HL-60 (cell line): ENCODE results near the gene METRNL.

Experiments
- DNase-seq, 2 experiments: peaks; one replicate each; pipeline ENCODE4 v3.0.0-alpha.2; 2010 to 2020; ENCODE audit warnings: low read depth in 1 of 2, low spot score in 1 of 2
- H3K27ac ChIP-seq: fragments of 250-450 bp; sonication (Bioruptor Pico); replicated peaks from 2 replicates; pipeline ENCODE4 v1.5.1; 2020; ENCODE audit warnings: mild to moderate bottlenecking, moderate library complexity
- H3K27me3 ChIP-seq: fragments of 250-450 bp; sonication (Bioruptor Pico); 2 replicates; pipeline ENCODE4 v1.5.1; 2021; ENCODE audit warnings: mild to moderate bottlenecking, moderate library complexity; ENCODE audit not compliant: insufficient read depth, poor library complexity, severe bottlenecking
- H3K4me3 ChIP-seq: replicated peaks from 2 replicates; pipeline ENCODE4 v1.5.1; 2011; ENCODE audit warnings: mild to moderate bottlenecking, control low read depth, low read length; ENCODE audit not compliant: insufficient read depth
- GABPA ChIP-seq: IDR thresholded peaks from 2 replicates; pipeline ENCODE4 v1.6.1; 2012; ENCODE audit warnings: low read depth
- POLR2AphosphoS5 ChIP-seq: IDR thresholded peaks from 2 replicates; pipeline ENCODE4 v1.6.1; 2012; ENCODE audit warnings: low read depth
- REST ChIP-seq: IDR thresholded peaks from 2 replicates; pipeline ENCODE4 v1.6.1; 2012; ENCODE audit warnings: low read depth; ENCODE audit not compliant: insufficient replicate concordance
- SPI1 ChIP-seq: IDR thresholded peaks from 2 replicates; pipeline ENCODE4 v1.6.1; 2012; ENCODE audit warnings: low read depth, mild to moderate bottlenecking, borderline replicate concordance
- TF ChIP-seq, protein P1 (sequence below): IDR thresholded peaks from one replicate; pipeline ENCODE4 v1.5.1; 2011; ENCODE audit warnings: low read length, control low read depth, inconsistent platforms; ENCODE audit not compliant: insufficient read depth

Gene METRNL

GRCh38 chr17:83062011-83062817 is 17.2 kb upstream of the METRNL start:
- H3K27ac ChIP-seq: no peak overlapping the region
- TF ChIP-seq REST (no peak), GABPA (no peak), POLR2AphosphoS5 (no peak), SPI1 (no peak)
- TF ChIP-seq, protein P1, sequence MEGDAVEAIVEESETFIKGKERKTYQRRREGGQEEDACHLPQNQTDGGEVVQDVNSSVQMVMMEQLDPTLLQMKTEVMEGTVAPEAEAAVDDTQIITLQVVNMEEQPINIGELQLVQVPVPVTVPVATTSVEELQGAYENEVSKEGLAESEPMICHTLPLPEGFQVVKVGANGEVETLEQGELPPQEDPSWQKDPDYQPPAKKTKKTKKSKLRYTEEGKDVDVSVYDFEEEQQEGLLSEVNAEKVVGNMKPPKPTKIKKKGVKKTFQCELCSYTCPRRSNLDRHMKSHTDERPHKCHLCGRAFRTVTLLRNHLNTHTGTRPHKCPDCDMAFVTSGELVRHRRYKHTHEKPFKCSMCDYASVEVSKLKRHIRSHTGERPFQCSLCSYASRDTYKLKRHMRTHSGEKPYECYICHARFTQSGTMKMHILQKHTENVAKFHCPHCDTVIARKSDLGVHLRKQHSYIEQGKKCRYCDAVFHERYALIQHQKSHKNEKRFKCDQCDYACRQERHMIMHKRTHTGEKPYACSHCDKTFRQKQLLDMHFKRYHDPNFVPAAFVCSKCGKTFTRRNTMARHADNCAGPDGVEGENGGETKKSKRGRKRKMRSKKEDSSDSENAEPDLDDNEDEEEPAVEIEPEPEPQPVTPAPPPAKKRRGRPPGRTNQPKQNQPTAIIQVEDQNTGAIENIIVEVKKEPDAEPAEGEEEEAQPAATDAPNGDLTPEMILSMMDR: no peak
- H3K27me3 ChIP-seq: peaks cover 2% of the 10 kb centered on the region
- H3K4me3 ChIP-seq: no peak overlapping the region
- DNase-seq: no peak

DNA sequence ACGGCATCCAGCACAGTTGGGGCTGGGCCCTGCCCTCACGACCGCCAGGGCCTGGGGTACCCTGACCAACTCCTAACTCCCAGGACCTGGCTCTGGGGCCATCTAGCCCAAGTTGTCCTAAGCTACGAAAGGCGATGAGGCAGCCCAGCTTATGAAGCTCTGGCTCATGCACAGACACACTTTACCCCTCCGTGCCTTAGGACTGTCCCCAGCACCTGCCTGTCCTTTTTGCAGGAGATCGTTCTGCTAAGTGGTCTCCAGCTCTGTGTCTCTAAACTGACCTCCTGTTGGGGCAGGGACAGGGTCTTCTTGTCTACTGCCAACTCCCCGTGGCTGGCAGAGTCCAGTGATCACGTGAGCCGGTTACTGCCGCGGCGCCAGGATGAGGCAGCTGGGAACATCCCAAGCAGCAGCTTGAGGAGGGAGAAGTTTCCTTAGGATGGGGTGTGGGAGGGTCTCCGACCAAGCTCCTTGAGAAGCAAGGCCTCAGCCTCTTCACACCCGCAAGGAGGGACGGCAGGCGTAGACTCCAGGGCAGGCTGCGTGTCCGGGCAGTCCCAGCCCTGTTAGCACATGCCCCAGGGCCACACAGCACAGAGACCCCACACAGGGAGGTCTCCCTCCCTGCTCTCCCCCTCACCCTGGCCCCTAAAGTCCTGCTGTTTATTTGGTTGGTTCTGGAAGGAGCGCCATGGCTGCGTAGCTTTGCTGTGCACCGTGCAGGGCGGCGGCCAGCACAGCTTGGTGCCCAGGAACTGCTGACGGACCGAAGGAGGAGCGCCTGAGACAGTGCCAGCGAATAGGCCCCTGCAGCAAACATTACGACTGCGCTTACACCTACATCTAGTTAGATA is 16.4 kb upstream of the METRNL start:
- Histone ChIP-seq H3K27me3 (peaks cover 2% of the 10 kb centered on the region), H3K4me3 (no peak overlapping the region), H3K27ac (no peak overlapping the region)
- no peak for DNase-seq
- TF ChIP-seq REST: no peak
- TF ChIP-seq GABPA: no peak
- TF ChIP-seq POLR2AphosphoS5: no peak
- TF ChIP-seq, protein P1: no peak
- TF ChIP-seq SPI1: no peak

DNA sequence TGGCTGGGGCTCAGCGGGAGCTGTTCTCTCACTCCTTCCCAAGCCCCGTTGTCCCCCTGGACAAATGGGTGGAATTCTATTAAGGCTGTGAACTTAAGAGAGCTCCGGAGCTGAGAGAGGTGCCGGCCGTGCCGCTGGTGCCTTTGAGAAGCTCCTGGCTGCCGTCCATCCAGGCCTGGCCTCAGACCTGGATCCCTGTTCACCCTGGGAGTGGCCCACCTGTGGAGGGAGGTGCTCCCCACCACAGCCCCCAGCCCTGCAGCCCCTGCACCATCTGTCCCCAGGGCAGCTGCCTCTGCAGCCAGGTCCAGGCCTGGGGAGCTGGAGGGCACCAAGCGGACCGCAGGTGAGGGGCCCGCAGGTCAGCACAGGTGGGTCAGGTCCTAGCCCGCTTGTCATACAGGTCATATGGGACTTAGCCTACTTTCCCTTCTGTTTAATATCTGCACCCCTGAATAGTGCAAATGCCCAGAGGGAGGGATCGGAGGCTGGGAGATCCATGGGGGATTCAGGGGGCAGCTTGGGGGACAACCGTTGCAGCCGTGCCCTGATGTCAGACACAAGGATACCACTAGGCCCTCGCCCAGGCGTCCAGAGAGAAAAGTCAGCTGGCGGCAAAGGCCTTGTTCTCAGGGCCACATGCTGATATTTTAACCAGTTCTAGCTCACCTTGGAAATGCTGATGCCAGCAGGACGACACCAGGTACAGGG is 15.2 kb upstream of the METRNL start:
- Histone ChIP-seq H3K4me3 (no peak overlapping the region), H3K27me3 (peaks cover 2% of the 10 kb centered on the region), H3K27ac (no peak overlapping the region)
- TF ChIP-seq SPI1 (no peak), GABPA (no peak), REST (no peak), POLR2AphosphoS5 (no peak)
- TF ChIP-seq, protein P1: no peak
- DNase-seq: no peak
